Non-pigmented ciliary epithelial cell (primary cell): ENCODE data around the gene OGDHL.
"Not testable (repeated sequence)": the region's sequence is repeated elsewhere in the genome, so short reads cannot be mapped to it uniquely, and the experiment has no call there.

ENCODE experiments used
- DNase-seq: peaks from one replicate; pipeline ENCODE4 v3.0.0-alpha.2; 2010; ENCODE audit warnings: low read depth

The OGDHL gene

DNA sequence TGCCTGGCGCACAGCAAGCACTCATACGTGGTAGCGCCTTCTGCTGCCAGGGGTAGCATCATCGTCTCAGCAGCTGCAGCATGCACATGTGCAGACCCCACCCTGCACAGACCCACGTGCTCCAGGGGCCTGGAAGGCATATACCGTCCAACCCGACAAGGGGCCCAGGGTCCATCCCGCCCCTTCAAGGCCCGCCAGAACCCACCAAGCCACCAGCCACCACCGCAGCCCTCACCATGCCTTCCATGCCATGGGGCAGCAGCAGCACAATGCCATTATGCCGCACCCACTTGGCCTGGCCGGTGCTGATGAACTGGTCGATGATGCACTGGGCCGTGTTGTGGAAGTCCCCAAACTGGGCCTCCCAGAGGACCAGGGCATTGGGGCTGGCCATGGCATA lies 22.7 kb downstream of the OGDHL start:
- no peak for DNase-seq

DNA sequence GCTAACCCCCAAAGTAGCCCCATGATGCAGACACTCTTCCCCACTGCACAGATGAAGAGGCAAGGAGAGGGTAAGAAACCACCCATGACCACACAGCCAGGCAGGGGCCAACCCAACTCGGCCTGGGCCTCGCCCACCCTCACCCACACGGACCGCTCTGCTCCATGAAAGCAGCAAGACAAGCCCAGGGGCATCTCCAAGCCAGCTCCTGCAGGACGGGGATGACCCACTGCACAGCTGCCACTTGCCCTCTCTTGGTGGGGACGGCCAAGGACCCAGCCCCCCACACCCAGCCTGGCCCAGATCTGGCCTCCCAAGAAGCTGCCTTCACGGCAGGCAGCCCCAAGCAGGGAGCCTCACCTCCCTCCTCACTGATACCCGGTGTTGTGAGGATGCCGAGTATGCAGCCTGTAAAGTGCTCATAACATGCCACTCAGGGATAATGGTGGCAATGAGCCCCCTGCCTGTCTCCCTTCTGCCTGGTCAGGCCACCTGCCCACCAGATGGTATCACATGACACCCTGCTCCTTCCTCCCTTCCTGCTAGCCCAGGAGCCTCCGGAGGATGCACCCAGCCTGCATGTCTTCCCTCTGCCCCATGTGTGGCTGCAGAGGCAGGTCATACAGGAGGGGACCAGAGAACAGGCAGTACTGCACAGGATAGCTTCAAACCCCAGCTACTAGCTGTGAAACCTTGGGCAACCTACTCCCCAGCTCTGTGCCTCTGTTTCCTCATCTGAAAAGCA lies 23.3 kb downstream of the OGDHL start:
- no peak for DNase-seq

DNA sequence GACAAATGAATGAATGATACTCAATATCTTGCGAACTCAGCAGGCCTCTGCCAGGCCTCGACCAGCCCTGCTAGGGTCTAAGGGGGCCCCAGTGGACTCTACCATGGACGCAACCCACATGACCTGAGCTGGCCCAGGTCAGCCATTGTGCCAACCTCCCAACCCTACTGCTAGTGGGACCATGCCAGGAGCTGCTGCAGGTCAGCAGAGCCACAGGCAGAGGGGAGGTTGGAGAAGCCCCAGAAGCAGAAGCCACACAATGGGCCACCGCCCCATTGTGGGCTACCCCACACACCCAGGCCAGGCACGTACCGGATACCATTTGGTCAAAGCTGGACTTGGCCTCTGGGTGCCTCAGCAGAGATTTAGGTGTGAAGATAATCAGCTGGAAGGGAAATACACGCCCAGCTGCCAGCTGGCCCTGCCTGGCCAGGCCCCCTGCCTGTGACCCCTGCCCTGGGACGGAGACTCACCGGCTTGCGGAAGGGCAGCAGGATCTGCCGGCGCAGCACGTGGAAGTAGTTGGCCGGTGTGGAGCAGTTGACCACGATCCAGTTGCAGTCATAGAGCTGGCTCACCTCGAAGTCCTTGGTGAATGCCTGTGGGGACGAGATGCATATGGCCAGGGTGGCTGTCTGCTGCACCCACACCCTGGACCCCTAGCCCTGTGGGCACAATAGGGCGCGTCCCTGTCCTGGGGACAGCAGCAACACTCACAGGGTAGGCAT lies 24.5 kb downstream of the OGDHL start:
- no peak for DNase-seq

DNA sequence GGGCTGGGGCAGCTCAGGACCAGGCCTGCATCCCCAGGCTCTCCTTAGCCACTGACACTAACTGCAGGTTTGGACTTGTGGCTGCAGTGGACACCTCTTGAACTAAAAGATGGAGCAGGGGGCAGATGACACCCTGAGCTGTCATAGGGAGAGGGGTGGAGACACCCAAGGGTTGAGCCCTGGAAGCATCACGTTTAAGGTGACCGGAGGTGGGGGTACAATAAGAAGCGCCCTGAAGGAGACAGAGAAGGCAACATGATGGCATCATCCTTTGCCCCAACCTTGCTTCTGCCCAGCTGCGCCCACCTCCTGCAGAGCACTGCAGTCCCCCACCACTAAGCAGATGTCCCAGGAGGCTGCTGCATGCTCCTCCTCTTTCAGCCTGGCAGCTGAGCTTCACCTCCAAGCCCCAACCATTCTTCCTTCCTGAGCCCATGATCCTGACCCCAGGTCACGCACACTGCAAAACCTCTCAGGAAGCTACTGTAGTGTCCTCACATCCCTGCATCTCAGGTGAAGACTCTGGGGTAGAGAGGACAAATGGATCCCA lies 25.5 kb downstream of the OGDHL start:
- DNase-seq, result no peak

DNA sequence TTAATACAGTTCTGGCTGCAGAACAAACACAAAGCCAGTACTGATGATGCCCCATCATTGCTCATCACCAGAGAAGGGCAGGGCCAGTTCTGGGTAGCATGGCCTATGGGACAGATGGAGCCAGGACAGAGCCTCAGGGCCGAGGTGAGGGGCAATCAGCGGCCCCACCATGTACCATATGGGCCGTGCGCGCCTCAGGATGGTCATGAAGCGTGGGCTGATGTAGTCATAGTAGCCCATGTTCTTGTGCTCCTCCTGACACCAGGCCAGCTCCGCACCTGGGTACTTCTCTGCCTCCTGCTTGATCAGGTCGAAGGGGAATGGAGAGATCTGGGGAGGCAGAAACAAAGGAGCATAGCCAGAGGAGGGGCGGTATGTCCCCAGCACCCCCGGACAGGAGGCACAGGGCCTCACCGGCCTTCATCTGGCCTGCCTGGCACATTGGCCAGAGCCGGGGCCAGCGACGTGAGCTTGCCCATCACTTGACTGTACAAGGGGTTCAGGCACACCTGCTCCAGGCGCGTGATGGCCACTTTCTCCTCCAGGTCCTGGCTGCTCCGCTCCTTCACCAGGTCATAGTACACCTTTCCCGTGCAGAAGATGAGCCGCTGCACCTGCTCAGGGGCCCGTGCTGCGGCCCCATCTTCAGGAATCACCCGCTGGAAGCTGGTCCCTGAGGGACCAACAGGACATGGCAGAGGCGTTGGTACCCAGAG lies 26.1 kb downstream of the OGDHL start:
- no peak for DNase-seq

DNA sequence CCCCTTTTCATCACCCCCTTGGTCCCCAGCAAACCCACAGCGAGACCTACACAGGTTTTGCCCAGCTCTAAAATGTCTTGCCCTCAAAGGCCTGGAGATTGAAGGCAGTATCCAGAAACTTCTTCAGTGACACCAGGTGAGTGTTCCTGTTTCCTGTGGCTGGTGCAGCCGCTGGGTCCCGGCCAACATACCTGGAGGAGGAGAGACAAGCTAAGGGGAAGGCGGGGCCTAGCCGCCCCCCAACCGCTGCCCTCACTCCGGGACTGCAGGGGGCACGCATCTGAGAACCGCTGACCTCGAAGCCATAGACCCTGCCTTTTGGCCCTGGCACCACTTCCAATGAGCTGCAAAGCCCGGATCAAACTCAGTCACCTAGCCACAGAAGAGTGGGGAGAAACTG lies 27.0 kb downstream of the OGDHL start:
- DNase-seq, result no peak

DNA sequence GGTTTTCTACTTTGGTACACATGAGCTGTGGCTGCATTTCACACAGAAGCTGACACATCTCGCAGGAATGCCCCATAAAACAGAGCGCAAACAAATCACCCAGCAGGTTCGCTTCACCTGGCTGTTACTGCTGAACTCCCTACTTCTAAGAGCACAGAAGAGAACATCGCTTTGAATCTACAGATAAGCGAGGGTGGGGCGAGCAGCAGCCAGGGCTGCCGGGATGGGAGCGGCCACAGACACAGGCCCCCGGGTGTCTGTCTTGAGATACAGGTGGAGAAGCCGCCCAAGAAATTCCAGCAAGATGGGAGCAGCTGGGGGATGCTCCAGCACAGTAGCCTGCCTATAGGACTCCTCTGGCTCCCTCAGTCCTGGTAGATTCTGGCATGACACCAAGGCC lies 27.4 kb downstream of the OGDHL start:
- no peak for DNase-seq

DNA sequence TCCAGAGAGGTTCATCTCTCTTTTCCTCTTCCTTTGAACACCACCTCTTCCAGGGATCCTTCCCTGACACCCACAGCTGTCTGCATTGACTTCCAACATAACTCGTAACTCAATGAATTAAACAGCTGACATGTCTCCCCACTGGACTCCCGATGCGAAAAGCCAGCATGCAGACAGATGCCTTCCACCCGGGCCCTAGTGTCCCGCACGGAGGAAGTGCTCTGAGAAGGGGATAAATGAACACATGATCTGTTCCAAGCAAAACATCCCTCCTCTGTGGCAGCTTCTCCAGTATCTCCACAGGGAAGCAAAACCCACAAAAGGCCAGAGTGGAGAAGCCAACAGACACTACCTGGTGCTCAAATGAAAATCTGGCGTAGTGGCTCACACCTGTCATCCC lies 28.3 kb downstream of the OGDHL start:
- no peak for DNase-seq

DNA sequence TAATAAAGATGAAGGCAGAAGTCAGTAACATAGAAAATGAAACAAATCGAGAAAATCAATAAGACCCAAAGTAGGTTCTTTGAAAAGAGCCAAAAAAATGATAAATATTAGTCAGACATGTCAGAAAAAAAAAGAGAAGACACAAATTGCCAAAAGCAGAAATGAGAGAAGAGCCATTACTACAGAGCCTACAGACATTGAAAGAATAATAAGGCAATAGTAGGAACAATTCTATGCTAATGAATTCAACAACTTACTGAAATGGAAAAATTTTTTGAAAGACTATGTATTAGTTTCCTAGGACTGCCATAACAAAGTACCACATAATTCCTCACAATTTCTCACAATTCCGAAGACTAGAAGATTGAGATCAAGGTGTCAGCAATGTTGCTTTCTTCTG lies 35.5 kb downstream of the OGDHL start:
- no peak for DNase-seq

DNA sequence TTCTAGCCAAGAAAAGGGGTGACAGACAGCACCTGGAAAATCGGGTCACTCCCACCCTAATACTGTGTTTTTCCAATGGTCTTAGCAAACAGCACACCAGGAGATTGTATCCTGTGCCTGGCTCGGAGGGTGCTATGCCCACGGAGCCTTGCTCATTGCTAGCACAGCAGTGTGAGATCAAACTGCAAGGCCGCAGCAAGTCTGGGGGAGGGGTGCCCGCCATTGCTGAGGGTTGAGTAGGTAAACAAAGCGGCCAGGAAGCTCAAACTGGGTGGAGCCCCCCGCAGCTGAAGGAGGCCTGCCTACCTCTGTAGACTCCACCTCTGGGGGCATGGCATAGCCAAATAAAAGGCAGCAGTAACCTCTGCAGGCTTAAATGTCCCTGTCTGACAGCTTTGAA lies 47.0 kb downstream of the OGDHL start:
- DNase-seq, result not testable (repeated sequence)

DNA sequence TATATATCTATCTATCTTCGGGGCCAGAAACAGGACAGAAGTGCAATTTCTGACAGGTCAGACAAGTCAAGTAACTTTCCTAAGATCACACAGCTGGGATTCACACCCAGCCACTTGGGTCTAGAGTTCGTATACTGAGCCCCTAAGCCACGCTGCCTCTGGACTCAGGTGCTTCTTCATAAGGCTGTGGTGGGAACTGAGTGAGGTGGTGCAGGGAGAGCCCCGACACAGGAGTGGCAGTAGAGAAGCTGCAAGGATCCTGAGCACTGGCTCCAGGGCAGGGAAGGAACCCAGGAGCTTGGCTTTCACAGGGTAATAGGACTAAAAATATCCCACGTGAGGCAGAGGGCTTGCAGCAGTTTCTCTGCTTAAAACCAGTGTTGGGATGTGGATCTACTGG lies 48.9 kb downstream of the OGDHL start:
- DNase-seq, result no peak

DNA sequence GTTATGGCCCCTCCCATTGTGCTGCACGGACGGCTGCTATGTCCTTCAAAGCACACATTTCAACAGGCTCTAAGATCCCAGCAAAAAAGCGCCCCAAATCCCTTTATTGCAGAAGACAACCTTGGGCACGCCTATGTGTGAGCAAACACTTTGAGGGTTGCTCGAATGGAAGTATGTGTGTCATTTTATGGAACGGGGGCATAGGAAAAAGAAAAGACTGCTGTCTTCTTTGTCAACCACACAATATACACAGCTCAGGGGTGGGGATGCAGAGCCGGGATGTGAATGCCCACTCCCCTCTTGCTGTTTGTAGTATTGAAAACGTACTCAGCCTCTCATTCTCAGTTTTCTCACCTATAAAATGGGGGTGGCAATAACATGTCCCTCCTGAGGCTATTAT lies 50.6 kb downstream of the OGDHL start:
- DNase-seq, result no peak

DNA sequence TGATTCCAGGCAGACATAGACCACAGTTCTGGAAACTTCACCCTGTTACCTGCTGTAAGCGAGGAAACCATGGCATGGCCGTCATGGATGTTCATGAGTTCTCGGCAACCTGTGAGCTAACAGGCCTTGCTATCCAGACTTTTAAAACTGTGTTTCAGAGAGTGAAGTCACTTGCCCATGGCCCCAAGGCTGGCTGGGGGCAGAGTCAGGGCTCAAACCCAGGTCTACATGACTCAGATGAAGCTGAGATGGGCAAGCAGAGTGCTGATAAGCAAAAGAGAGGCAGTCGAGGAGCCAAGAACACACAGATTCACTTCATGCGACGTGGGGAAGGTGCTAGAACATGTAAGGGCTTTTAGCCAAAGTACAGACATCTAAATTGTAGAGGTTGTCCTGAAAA lies 51.2 kb downstream of the OGDHL start:
- no peak for DNase-seq

DNA sequence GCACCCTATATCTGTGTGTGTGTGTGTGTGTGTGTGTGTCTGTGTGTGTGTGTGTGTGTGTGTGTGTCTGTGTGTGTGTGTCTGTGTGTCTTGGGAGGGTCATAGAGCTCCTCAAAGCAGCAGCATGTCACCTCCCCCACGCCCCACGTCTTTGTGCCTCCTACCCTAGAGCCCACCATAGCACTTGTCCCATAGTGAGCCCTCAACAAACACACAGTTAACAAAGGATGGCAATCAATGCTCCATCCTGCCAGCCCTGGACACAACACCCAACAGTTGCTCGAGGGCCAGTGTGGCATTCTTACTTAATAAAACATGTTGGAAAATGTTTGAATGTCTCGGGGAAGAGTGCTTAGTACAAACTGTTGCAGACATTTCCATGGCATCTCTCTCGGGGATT lies 52.2 kb downstream of the OGDHL start:
- no peak for DNase-seq

DNA sequence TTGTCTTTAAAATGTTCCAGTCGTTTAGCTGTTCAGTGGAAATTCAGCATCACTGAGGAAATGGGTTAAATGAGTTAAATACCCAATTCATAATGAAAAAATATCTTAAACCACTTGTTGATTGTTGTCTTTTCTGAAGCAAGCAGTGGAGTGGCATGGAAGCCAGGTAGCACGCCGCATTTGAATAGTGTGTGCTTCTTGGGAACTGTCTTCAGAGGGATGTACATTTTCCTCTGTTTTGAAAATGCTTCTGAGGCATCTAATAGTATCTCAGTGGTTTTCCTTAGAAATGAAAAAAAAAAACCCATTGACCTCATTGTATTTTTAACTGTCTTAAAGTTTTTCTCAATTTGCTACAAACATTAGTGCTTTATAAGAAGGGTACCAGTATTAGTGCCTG lies 54.5 kb downstream of the OGDHL start:
- DNase-seq, result no peak

DNA sequence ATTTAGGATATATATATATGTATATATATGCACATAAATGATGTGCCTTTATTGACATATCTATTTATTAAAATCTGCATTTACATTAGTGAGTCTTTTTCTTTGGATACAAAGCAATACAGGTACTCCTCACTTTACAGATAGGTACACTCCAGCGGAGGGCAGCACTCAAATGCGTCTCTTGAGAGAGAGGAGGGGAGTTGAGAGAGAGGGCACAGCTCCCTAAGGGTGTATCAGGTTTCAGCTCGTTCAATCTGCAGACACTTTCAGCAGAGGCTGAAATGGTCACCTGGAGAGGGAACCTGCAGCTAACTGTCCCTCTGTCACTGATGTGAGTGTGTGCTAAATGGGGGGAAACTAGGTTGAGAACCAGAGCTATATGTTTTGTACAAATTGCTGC lies 61.1 kb downstream of the OGDHL start:
- no peak for DNase-seq

DNA sequence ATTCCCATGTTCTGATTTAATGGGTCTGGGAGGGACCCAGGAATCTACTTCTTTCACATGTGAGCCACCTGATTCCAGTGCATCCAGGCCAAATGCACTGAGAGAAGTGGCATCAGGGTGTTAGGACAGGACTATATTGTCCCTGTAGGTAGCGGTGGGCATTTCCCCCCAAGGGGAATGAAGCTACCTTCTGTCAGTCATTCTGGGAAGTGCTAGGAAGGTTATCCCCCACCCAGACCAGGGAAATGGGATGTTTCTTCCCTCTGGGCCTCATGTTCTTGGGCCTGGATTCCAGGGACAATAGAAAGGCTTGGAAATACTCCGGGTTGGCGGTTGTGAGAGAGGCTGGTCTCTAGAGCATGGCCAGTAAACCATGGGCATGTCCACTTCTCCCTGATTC lies 61.9 kb downstream of the OGDHL start:
- no peak for DNase-seq

DNA sequence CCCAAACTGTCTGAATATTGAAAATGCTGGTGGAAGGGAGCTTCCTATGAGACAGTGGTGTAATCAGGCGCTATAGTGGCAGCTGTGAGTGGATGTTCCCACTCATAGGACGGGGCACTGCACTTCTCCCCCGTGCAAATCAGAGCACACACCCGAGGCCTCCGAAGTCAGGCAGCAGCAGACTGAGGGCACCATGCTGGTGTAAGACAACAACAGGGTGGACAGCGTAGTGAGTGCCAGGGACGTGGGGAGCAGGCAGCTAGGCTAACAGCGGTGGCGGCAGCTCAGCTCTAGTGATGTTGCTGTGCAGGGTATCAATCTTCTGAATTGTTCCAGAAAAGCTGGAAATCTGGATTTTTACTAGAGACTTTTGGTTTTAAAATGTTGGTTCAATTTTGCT lies 63.4 kb downstream of the OGDHL start:
- DNase-seq, result no peak

DNA sequence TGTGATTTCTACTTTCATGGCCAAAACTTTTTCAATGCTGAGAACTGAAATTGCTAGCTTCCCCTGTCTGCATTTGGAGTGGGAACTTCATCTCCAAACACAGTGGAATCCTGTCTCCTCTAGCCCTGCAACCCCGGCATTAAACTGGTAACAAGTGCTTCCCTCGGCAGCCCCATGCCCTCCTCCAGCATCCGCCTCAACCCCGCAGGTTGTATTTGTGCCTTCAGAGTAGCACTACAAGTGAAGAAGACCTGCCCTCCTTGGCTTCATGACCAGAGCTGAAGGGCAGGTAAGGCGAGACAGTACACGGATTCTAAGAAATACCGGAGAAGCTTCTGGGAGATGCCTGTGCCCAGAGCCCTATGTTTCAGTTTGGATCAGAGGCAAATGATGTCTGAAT lies 65.8 kb downstream of the OGDHL start:
- DNase-seq, result no peak

DNA sequence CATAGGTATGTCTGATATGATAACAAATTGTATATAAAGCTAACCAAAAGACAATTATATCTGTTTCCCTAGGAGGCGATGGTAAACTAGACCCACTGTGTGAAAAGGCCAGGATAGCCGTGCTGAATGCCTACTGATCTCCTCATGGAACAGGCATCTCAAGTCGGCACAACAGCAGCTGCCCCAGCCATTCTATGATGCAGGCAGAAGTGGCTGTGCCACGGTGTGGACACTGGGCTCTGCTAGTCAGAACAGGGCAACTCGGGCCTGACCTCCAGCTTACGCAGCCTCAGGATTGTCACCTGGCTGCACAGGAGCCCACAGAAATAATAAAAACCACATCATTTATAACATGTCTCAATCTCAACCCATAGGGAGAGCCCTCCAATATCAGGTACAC lies 67.7 kb downstream of the OGDHL start:
- no peak for DNase-seq

DNA sequence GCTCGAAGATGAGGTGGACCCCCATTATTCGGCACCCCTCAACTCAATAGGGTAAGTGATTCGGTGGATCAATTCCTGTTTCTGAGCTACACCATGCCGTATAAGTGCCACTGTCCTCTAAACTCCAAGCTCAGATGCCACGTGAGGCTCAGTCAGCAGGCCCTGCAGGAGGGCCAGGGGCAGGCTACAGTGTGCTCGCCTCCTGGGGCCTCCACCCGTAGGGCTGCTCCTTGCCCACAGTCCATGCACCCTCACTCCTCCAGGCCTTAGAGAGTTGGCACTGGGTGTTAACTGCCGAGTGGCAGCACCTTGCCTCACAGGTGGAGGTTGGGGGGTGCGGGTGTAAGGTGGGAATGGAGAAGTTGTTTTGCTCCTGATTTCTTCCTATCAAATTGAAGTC lies 70.5 kb downstream of the OGDHL start:
- no peak for DNase-seq

DNA sequence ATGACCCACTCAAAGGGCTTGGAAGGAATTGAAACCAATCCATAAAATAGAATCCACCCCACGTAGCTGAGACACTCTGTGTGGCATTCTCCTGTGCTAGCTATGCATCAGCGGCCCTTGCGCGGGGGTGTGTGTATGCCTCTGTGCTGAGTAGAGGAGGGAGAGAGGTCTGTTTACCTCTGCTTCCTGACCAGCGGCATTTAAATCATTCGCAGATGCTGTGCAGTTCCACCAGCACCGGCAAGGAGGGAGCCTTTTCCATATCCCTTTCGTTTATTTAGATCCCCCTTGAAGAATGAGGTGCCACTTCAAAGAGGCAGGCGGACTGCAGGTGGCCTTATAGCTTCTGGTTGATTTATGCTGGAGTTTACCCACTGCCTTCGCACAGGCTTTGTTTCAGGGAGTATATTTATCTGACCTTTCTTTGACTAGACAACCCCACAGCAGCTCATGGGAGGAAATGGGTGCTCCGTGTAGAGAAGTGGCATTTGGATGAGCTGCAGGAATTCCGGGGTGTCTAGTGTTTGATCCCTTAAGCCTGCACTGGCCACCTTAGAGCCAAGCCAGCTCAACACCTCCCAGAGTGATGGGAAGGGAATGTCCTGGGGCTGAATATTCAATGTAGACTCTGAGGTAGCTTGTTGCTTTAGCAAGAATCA lies 71.3 kb downstream of the OGDHL start:
- DNase-seq, result no peak
